Measurements from ENCODE around the gene C14orf93.
"Not testable (repeated sequence)": the region's sequence is repeated elsewhere in the genome, so short reads cannot be mapped to it uniquely, and the experiment has no call there.

C14orf93 gene

GRCh38 chr14:23021434-23021833, 11.5 kb upstream of the C14orf93 start:
- ATAC-seq (no peak), DNase-seq (no peak)

- no peak for DNase-seq
- no peak for ATAC-seq
Observed at GRCh38 chr14:23020143-23021128, 10.5 kb upstream of the C14orf93 start.

GRCh38 chr14:23018107-23018506, 8.2 kb upstream of the C14orf93 start:
- no peak for ATAC-seq

GRCh38 chr14:23017091-23017490, 7.1 kb upstream of the C14orf93 start:
- DNase-seq (no peak), ATAC-seq (no peak)

More at GRCh38 chr14:23018107-23018506, 8.2 kb upstream of the C14orf93 start:
- DNase-seq = no peak

- no peak for DNase-seq
- ATAC-seq = no peak
Observed at GRCh38 chr14:23015618-23016017, 5.7 kb upstream of the C14orf93 start.

- ATAC-seq, DNase-seq: not testable (repeated sequence)
Observed at GRCh38 chr14:23013749-23014054, 3.8 kb upstream of the C14orf93 start.

- DNase-seq (no peak), ATAC-seq (no peak)
Observed at GRCh38 chr14:23013054-23013748, 3.3 kb upstream of the C14orf93 start.

- ATAC-seq (no peak), DNase-seq (no peak)
Observed at GRCh38 chr14:23009483-23009938, 432 bp downstream of the C14orf93 start.

- ATAC-seq = no peak
- DNase-seq = no peak
Observed at GRCh38 chr14:23008831-23009230, 1.1 kb downstream of the C14orf93 start.

- peak; percentile 99 for ATAC-seq
- peak; percentile 95 for DNase-seq
Observed at GRCh38 chr14:23006544-23007419, 3.2 kb downstream of the C14orf93 start.

GRCh38 chr14:23006188-23006534, 3.8 kb downstream of the C14orf93 start:
- DNase-seq = no peak
- no peak for ATAC-seq

GRCh38 chr14:23005451-23006187, 4.3 kb downstream of the C14orf93 start:
- no peak for DNase-seq
- no peak for ATAC-seq

- not testable (repeated sequence) for DNase-seq, ATAC-seq
Observed at GRCh38 chr14:23004274-23004673, 5.7 kb downstream of the C14orf93 start.

- no peak for DNase-seq
Observed at GRCh38 chr14:23002592-23002991, 7.4 kb downstream of the C14orf93 start.

GRCh38 chr14:23000860-23001259, 9.1 kb downstream of the C14orf93 start:
- no peak for ATAC-seq
- no peak for DNase-seq

More at GRCh38 chr14:23002592-23002991, 7.4 kb downstream of the C14orf93 start:
- no peak for ATAC-seq

GRCh38 chr14:22998329-22999012, 11.5 kb downstream of the C14orf93 start:
- ATAC-seq = no peak
- no peak for DNase-seq

GRCh38 chr14:22997676-22998323, 12.1 kb downstream of the C14orf93 start:
- no peak for ATAC-seq
- DNase-seq = no peak

- ATAC-seq = no peak
Observed at GRCh38 chr14:22996768-22997654, 12.9 kb downstream of the C14orf93 start.

GRCh38 chr14:22995889-22996625, 13.9 kb downstream of the C14orf93 start:
- no peak for ATAC-seq

More at GRCh38 chr14:22996768-22997654, 12.9 kb downstream of the C14orf93 start:
- DNase-seq = no peak

More at GRCh38 chr14:22995889-22996625, 13.9 kb downstream of the C14orf93 start:
- DNase-seq = no peak
